ENCODE measurements around the gene IL22RA2.
"Not testable (repeated sequence)": the region's sequence is repeated elsewhere in the genome, so short reads cannot be mapped to it uniquely, and the experiment has no call there.

Gene IL22RA2, protein sequence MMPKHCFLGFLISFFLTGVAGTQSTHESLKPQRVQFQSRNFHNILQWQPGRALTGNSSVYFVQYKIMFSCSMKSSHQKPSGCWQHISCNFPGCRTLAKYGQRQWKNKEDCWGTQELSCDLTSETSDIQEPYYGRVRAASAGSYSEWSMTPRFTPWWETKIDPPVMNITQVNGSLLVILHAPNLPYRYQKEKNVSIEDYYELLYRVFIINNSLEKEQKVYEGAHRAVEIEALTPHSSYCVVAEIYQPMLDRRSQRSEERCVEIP

DNA sequence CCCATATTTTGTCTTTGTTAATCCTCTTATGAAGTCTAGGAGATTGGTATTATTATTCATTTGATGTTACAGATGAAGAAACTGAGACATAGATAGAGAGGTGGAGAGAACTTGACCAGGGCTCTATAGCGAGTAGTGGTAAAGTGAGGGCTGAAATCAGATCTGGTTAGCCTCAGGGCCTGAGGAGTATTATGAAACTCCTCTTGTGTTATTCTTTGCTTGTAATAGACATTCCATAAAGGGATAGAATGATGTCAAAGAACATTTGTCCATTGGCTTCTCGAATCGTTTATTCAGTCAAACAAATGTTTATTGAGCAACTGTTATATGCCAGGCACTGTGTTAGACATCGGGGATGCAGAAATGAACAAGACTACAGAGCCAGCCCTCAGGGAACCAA, at the start of gene IL22RA2:
TSS of gene IL22RA2 (minus strand) at position 144 of the 400 bp plus-strand sequence. CDS start 11,895 bp downstream, outside the sequence.
- DNase-seq = no peak

DNA sequence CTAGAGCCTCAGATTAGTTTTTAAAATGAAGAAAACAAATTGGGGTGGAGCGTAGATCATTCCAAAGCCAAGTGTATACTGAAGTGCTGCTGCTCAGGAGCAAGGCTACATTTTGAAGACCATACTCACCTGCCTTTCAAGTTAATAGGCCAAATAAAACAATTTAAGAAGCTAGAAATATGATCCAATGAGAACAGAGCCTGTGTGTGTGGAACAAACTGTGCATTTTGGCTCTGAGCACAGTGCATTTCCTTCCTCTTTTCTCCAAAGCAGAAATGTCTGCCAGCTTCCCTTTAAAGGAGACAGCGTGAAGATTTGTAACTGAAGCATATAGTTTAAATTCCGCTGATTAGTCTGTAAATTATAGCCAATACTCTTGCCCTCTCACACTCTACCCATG, 48.9 kb upstream of the IL22RA2 start:
- DNase-seq = no peak

DNA sequence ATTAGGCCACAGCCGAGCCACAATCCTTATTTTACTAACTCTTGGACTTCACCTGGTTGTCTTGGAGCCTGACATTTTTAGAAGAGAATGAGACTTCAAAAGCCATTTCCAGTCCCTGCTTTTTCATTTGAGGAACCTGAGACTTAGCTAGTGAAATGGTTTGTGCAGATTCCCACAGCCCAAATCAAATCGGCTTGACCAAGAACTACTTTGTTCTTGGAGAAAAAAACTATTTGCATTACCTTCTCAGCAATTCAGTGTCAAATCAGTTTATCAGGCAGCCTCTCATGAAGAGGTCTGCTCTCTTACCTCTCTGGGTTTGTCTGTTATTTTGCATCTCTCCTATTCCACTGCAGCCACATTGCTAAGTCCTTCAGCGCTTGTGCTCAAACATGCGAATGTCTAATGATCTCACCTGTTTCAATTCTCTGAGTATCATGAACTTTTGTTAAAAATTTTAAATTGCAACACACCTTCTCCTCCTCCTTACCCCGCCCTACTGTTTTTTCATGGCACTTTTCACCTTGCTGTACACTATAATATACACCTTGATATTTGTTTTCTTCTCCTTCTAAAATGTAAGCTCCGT, 46.3 kb upstream of the IL22RA2 start:
- no peak for DNase-seq

DNA sequence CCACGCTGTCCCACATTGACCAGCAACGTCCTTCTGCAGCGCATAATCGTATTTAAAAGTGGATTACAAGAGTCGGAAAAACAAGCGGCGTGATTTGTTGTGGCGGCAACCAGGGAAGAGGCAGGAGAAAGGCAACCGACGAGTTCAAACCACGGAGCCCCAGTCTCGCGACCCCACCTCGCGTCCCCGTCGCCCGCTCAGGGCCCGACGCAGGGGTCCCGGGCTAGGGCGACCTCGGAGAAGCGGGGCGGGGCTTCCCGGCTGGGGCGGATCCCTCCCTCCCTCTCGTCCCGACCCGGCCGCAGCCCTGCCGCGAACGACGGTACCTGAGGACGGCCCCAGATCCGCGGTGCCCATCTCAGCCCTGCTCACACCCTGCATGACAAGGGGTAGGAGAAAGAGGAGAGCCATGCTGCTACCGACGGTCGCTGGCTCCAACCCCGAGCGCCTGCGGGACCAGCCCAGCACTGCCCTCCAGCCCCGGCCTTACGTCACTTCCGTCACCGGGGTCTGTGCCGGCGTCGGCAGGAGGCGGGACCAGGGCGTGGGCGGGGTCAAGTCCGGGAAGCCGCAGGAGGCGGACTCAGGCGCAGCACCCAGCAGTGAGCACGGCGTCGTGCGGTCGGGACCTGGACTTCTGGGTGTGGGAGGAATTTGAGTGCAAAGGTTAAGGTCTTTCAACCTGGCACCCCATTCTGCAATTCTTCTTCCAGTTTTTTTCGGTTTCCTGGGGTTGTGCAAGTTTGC, 45.6 kb upstream of the IL22RA2 start, which contains the start of gene IFNGR1:
TSS of gene IFNGR1 (minus strand) at position 469 of the 747 bp plus-strand sequence. CDS start at position 411, 58 bp downstream.
- DNase-seq = peak; percentile 98

DNA sequence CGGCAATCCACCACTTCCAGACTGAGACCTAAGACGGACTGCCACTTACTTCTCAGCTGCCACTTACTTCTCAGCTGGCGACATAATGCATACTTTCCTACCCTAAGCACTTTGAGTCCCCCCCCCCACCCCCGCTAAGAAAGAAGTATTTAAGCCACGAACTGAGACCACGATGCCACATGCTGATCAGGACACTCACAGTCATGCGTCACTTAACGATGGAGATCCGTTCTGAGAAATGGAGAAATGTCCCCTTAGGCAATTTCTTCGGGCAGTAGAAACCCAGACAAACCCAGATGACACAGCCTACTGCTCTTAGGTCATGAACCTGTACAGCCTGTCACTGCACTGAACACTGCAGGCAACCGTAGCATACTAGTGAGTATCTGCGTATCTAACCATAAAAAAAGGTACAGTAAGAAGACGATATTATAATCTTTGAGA, 45.1 kb upstream of the IL22RA2 start:
- peak; percentile 86 for DNase-seq

DNA sequence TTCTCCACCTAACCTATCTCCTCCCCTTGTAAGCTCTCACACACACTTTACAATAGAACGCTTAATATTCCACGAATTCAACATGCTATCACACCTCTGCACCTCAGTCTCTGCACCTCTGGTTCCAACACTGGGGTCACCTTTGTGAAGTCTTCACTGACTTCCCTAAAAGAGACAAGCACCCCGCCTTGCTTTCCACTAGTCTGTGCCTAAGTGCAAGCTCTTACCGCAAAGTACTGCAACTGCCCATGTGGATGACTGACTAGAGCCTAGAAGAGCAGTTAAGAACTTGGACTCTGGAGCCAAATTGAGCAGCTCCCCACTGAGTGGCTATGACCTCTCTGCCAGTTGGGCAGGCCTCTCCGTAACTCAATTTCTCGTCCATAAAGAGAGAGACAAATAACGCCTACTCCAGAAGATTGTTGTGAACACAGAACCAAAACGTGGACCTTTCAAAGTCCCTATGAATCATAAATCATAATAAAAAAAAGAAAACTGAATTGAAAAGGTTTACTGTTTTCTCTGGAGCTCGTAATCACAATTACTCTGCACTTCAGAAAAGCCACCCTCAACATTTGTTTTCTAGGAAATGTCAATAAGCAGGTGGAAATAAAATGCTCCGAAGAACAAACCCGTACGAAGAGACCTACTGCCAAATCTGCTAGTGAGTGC, 44.5 kb upstream of the IL22RA2 start:
- DNase-seq = no peak

DNA sequence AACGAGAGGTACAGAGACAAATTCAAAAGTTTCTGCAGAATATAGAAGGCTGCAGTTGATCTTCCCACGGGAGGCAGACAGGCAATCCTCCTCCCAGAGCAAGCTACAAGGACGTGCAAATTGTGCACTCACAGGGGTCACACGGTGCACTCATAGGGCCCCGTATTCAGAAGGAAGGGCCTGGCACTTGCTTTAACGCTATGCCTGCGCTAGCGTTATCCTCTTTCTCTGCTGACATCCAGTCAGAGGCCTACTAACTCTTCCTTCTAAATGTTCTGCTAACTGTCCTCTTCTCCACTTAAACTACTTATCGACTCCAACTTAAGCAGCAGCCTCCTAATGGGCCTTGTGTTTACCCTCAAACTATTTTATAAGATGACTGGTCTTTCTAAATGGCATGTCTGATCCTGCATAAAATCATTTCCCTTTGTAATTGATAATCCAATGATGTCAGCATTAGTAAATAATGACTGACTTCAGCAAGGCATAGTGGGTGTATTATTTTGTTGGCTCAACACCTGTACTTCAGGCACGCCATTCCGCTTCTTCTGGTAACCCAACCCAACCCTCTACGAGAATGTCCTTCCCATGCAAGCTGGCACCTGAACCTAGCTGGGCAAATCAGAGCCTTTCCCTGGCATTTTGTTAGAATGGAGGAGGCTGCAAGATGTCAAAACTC, 43.6 kb upstream of the IL22RA2 start:
- no peak for DNase-seq

DNA sequence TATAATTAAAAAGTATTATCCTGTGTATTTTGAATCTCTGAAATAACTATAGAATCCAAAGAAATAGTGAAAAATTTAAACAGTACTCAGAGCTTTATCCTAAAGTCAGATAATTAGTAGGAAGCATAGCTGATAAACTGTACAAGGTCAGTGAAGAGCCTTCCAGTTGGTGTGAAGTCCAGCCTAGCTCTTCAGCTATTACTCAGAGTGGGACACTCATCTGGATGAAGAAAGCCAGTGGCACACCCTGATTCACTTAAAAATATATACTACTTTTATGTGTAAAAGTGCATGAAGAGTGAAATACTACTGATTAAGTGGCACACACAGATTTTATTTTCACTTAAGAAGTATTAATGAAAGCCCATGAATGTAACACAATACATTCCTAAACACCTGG, 42.7 kb upstream of the IL22RA2 start:
- no peak for DNase-seq

DNA sequence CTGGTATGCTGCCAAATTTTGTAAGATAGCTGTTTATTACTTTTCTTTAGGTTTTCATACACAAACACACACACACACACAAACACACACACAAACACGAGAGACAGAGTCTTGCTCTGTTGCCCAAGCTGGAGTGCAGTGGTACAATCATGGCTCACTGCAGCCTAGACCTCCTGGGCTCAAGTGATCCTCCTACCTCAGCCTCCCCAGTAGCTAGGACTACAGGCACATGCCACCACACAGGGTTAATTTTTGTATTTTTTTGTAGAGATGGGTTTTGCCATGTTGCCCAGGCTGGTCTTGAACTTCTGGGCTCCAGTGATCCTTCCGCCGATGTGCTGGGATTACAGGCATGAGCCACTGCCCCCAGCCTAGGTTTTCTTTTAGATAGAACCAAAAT, 42.2 kb upstream of the IL22RA2 start:
- DNase-seq = not testable (repeated sequence)

DNA sequence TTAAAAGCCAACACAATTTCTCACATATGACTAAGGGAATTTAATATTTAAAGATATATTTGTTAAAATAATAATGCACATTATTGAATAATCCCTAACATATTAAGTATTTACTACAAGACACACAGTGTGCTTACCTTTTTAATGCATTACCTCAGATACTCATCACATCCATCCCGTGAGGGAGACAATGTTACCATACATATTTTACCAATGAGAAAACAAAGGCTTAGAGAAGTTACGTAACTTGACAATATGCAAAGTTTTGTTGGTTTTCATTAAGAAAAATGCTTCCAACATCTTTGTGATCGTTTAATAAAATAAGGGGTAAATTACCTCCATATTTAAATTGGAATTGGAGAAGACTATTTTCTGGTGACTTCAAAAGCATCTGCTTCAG, 41.5 kb upstream of the IL22RA2 start:
- DNase-seq = no peak

DNA sequence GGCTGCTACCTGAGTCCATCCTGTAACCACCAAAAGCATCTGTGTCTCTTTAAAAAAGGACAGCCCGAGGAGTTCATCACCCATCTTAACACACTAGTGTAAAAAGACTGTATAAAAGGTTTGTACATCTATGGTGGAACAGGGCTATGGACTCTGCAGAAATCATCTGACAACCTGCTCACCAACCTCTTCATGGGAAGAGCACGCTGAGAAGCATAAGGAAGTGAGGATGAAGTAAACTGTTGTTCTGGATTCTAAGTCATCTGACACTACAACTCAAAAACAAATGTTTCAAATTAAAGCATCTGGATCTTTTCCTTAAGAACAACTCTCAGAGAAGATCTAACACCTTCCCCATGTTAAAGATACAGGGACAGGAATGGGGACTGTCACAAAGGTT, 40.4 kb upstream of the IL22RA2 start:
- no peak for DNase-seq

DNA sequence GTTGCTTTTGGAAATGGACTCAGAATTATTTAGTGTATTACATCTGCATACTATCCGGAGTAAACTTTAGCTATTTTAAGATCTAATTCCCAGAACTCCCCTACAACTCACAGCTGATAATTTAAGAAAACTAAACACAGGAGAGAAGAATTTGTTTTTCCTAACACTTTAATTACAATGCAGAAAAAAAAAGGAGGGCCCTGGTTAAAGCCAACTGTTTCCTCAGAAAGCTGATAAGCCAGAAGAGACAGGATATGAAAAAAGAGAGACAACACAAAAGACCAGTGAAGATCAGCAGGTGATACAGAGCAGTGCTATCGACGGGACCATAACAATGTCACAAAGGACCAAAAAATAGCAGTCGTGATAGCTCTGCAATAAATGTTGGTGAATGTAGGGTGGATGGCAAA, 39.9 kb upstream of the IL22RA2 start:
- DNase-seq = no peak

DNA sequence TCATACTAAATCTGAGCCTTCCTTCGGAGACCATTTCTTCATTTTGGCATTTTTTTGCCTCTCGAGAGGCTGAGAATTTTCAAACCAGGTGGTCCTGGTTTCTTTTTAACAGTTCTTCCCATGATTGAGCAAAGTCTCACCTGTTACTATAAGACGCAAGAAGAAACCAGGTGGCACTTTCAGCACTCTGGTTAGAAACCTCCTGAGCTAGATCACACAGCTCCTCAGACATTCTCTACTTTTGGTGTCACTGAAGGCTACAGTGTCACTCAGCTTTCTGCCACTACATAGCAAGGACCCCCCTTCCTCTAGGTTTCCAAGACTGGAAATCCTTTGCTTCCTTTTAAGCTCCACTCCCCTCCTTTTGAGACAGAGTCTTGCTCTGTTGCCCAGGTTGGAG, 38.5 kb upstream of the IL22RA2 start:
- DNase-seq = no peak

DNA sequence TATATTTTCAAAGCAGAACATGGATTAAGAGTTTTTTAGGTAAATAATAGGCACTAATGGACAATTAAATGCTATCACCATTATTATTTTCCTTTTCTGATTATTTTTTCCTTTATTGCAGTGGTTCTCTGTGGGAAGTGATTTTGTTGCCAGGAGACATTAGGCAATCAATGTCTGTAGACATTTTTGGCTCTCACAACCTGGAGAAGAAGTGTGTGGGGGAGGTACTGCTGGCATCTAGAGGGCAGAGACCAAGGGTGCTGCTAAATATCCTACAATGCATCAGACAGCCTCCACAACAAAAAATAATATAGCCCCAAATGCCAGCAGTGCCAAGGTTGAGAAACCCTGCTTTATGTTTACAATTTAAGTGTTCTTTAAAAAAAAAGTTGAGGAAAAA, 37.5 kb upstream of the IL22RA2 start:
- no peak for DNase-seq

DNA sequence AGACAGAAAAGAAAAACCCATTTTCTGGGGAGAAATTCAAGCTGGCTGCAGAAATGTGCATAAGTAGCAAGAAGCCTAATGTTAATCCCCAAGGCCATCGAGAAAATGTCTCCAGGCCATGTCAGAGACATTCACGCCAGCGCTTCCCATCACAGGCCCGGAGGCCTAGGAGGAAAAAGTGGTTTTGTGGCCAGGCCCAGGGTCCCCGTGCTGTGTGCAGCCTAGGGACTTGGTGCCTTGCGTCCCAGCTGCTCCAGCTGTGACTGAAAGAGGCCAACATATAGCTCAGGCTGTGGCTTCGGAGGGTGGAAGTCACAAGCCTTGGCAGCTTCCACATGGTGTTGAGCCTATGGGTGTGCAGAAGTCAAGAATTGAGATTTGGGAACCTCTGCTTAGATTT, 34.8 kb upstream of the IL22RA2 start:
- DNase-seq = no peak

DNA sequence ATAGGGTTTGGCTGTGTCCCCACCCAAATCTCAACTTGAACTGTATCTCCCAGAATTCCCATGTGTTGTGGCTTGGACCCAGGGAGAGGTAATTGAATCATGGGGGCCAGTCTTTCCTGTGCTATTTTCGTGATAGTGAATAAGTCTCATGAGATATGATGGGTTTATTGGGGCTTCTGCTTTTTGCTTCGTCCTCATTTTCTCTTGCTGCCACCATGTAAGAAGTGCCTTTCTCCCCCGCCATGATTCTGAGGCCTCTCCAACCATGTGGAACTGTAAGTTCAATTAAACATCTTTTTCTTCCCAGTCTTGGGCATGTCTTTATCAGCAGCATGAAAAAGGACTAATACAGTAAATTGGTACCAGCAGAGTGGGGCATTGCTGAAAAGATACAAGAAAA, 34.0 kb upstream of the IL22RA2 start:
- DNase-seq = not testable (repeated sequence)

DNA sequence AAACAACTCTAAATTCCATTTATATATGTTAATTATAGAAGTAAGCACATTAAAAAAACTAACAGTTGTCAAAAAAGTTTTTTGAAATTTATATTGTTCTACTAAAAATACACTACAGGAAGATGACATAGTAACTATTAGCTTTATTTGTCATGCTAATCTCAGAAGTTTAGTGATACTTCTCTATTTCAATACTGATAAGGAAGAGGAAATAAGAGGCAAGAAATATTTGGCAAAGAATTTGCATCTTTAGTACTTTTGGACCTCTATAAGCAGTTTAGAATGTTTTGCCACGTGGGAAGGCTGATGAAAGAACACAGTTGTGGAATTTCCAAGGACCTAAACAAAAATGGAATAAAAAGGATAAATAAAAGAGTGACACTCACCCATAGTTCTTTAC, 33.1 kb upstream of the IL22RA2 start:
- DNase-seq = no peak

DNA sequence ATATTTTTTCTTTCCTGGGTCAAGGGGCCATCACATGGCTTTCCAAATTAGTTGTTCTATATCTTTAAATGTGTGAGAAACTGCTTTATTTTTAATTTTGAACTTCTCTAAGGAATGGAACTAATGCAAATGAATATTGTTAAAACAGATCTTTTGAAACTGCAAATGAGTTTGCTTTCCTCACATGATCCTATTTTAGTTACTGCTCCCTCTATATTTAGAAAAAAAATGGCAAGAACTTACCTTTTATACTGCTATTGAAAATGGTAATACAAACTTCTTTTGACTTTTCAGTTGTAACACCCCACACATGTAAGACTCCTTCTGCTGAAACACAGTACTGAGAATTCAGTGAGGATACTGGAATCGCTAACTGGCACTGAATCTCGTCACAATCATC, 29.8 kb upstream of the IL22RA2 start:
- no peak for DNase-seq

DNA sequence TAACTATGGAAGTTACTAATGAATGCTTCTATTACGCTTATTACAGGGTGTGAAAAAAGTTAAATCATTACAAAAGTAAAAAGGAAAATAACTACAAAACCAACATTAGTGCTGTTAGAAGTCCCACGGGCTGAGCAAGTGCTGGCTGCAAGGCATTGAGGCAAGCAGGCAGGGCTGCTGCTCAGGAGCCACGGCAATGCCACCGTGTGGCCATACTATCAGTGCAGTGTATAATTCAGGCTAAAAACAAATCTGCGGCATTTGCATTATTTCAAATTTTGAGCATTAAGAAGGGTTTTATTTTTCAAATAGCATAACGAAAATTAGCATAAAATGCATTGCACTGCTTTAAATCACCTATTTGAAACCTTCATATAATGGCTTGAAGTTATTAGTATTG, 28.6 kb upstream of the IL22RA2 start:
- DNase-seq = no peak

DNA sequence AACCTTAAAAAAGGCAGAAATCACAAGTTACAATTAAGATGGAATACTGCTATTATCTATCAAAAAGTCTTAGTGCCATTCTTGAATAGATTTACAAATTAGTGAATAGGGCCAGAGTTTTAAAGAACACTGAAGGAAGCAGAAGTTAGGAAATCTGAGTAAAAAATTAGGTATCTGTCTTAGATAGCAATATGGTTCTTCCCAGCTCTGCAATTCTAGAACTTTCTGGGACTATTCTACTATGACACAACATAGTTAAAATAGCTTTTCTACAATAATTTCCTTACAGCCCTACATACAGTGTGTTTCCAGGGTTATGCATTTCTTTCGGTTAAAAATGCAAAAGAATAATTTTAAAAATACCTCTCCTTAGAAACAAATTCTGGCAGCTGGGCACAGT, 27.6 kb upstream of the IL22RA2 start:
- no peak for DNase-seq

DNA sequence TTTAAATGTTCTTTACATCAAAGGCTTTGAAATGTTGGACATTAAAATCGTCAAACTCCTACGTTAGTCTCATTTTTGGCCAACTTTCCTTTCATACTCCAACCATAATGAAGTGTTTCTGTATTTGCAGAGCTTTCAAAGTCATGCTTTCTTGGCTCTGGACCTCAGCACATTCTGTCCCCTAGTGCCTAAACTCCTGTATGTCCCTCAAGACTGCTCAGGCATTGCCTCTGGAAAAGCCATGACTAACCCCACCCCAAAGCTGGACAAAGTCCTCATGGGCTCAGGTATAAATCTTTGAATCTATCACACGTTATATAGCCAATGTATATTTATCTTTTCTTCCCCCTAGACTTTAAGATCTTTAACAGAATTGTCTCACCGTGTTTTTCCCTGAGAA, 26.8 kb upstream of the IL22RA2 start:
- no peak for DNase-seq

DNA sequence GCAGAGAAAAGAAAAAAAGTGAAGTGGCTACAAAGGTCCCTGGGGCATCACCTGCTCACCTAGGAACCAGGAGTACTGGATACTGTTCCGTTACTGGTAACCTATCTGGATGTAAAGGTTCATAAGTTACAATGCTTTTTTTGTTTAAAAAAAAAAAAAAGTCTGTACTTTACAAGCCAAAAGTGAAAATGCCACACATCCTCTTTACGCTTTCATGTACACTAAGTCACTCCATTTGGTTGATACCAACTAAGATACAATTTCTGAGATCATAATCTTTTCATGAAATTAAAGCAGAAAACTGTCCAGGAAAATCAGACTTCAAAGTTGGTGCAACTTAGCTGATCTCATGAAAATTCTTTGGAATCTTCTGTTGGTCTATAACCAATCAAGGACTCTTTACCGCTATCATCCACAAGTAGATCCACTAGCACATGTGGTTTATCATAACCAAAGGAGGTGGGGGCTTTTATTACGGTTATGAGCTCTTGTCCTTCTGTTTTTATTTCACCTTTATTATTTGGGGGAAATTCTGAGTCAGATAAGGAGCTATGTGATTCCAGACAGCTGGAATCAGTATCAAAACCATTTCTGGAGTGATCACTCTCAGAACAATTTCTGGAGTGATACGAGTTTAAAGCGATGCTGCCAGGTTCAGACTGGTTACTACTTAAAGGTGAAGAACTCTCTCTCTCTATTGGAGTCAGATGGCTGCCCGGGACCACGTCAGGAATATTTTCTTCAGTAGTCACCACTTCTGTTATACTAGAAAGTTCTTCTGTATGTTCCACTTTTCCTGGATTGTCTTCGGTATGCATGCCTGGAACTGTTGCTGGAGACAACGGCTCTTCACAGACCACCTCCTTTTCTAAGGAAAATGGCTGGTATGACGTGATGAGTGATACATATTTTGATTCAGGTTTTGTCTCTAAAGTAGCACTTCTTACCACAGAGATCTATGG, 24.5 kb upstream of the IL22RA2 start:
- no peak for DNase-seq
